SU-DHL-6 (cell line): ENCODE measurements around the gene DENND2A.

Experiments
- H2AFZ ChIP-seq: fragments of 200-600 bp; sonication (generic); 2 replicates; pipeline ENCODE4 v1.6.1; 2014; ENCODE audit warnings: low read depth, mild to moderate bottlenecking, moderate library complexity, mixed read lengths, antibody characterized with exemption, low read length; ENCODE audit not compliant: severe bottlenecking
- H3F3A ChIP-seq: fragments of 200-600 bp; shearing (Covaris generic); 2 replicates; pipeline ENCODE4 v1.6.0; 2016; ENCODE audit warnings: antibody characterized with exemption, mild to moderate bottlenecking; ENCODE audit not compliant: insufficient read depth
- H3K27ac ChIP-seq: fragments of 200-600 bp; sonication (generic); 2 replicates; pipeline ENCODE4 v1.5.1; 2016; ENCODE audit warnings: low read depth, mild to moderate bottlenecking, low read length, moderate library complexity, mixed read lengths
- H3K27me3 ChIP-seq: fragments of 200-600 bp; sonication (generic), shearing (Covaris generic); 2 replicates; pipeline ENCODE4 v1.6.0; 2014; ENCODE audit warnings: mild to moderate bottlenecking, low read length
- H3K36me3 ChIP-seq: fragments of 200-600 bp; sonication (generic); 2 replicates; pipeline ENCODE4 v1.6.1; 2014; ENCODE audit warnings: mild to moderate bottlenecking, low read length, mixed read lengths
- H3K4me2 ChIP-seq: fragments of 300-600, 200-600 bp; shearing (Covaris generic), sonication (generic); 2 replicates; pipeline ENCODE4 v1.6.0; 2014; ENCODE audit warnings: low read length, low read depth, mild to moderate bottlenecking; ENCODE audit not compliant: poor library complexity, severe bottlenecking
- H3K4me3 ChIP-seq: fragments of 200-600 bp; sonication (generic); 2 replicates; pipeline ENCODE4 v1.5.1; 2014; ENCODE audit warnings: antibody characterized with exemption, low read length, mild to moderate bottlenecking, mixed read lengths; ENCODE audit not compliant: insufficient read depth, poor library complexity, severe bottlenecking
- H3K79me2 ChIP-seq: fragments of 200-600 bp; sonication (generic); 2 replicates; pipeline ENCODE4 v1.6.1; 2014; ENCODE audit warnings: mild to moderate bottlenecking, low read length, moderate library complexity; ENCODE audit not compliant: insufficient read depth
- H3K9ac ChIP-seq: fragments of 200-600 bp; sonication (generic); 2 replicates; pipeline ENCODE4 v1.7.0; 2014; ENCODE audit warnings: mild to moderate bottlenecking, low read length
- H3K9me2 ChIP-seq: fragments of 200-600 bp; sonication (generic); replicated peaks from 2 replicates; pipeline ENCODE4 v1.6.1; 2014; ENCODE audit warnings: low read length; ENCODE audit not compliant: insufficient read depth
- H3K9me3 ChIP-seq: fragments of 200-600 bp; sonication (generic); 2 replicates; pipeline ENCODE4 v1.6.1; 2014; ENCODE audit warnings: low read length, mixed read lengths; ENCODE audit not compliant: insufficient read depth
- H4K20me1 ChIP-seq: fragments of 200-600 bp; sonication (generic); 2 replicates; pipeline ENCODE4 v1.6.1; 2014; ENCODE audit warnings: low read depth, mild to moderate bottlenecking, antibody characterized with exemption, low read length, moderate library complexity, mixed read lengths
- EZH2phosphoT487 ChIP-seq: fragments of 200-600 bp; sonication (generic), shearing (Covaris generic); conservative IDR thresholded peaks from 2 replicates; pipeline ENCODE4 v1.6.1; 2018; ENCODE audit warnings: mild to moderate bottlenecking, antibody characterized with exemption, low read length, moderate library complexity, mixed read lengths
- TF ChIP-seq, protein P1 (sequence below): fragments of 200-600 bp; sonication (generic); IDR thresholded peaks from one replicate; pipeline ENCODE4 v1.5.1; 2017; ENCODE audit warnings: antibody characterized with exemption, mild to moderate bottlenecking, low read length, moderate library complexity; ENCODE audit not compliant: insufficient read depth, poor library complexity, severe bottlenecking

DENND2A gene

DNA sequence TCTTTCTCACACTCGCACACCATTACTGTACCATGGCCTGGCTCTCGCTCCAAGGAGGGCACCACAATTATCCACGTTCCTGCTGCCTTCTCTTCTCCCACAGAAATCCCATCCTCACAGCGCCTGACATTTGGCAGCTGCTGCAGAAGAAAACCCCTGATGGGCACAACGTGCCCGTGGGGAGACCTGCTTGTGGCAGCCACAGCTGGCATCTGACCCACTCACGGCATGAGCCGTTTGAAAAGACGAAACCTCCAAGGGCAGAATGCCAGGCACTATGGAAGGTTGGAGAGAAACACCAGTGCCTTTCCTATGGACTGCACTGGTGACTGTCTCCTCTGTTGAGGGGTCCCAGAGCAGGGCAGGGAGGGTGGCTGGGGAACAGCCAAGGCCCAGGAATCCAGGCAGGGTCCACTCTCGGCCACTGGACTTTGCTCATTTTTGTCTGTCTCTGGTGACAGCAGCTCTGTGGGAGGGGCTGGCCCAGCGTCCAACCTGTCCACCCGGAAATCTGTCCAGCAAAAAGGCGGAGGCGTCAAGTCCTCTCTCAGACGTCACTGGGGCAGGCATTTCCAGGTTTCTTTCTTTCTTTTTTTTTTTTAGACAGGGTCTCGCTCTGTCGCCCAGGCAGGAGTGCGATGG, 100.4 kb downstream of the DENND2A start:
- no peaks in the 10 kb centered on the region for H3K9me3 ChIP-seq
- no peak overlapping the region for H3K4me2 ChIP-seq
- no peaks in the 10 kb centered on the region for H3K79me2 ChIP-seq
- TF ChIP-seq, protein P1, sequence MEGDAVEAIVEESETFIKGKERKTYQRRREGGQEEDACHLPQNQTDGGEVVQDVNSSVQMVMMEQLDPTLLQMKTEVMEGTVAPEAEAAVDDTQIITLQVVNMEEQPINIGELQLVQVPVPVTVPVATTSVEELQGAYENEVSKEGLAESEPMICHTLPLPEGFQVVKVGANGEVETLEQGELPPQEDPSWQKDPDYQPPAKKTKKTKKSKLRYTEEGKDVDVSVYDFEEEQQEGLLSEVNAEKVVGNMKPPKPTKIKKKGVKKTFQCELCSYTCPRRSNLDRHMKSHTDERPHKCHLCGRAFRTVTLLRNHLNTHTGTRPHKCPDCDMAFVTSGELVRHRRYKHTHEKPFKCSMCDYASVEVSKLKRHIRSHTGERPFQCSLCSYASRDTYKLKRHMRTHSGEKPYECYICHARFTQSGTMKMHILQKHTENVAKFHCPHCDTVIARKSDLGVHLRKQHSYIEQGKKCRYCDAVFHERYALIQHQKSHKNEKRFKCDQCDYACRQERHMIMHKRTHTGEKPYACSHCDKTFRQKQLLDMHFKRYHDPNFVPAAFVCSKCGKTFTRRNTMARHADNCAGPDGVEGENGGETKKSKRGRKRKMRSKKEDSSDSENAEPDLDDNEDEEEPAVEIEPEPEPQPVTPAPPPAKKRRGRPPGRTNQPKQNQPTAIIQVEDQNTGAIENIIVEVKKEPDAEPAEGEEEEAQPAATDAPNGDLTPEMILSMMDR = no peak
- TF ChIP-seq EZH2phosphoT487 = no peak
- no peak overlapping the region for H3K27ac ChIP-seq
- H3K4me3 ChIP-seq = no peak overlapping the region
- no peaks in the 10 kb centered on the region for H3F3A ChIP-seq
- no peak overlapping the region for H3K9ac ChIP-seq
- H3K27me3 ChIP-seq = no peaks in the 10 kb centered on the region
- H2AFZ ChIP-seq = no peak overlapping the region
- no peaks in the 10 kb centered on the region for H3K9me2 ChIP-seq
- H3K36me3 ChIP-seq = no peaks in the 10 kb centered on the region
- H4K20me1 ChIP-seq = no peaks in the 10 kb centered on the region

DNA sequence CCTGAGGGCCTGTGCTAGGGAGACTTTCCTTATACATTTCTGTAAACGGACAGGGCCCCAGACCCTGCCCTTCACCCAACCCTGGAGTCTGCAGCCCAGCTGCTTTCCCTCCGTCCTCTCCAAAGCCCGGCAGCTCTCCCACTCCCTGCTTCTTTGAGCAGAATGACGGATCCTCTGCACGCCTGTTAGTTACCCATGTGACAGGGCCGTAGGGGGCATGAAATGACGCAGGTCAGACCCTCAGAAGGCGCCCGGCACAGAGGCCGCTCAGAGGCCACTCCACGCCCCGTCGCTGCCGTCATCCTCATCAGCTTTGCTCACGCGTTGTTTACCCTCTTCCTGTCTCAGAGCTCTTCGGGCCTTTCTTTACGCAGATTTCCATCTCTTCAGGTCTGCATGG, 101.2 kb downstream of the DENND2A start:
- H3K27me3 ChIP-seq = no peaks in the 10 kb centered on the region
- no peaks in the 10 kb centered on the region for H3K9me2 ChIP-seq

GRCh38 chr7:140537750-140538482, 102.7 kb downstream of the DENND2A start:
- Histone ChIP-seq H4K20me1 (no peaks in the 10 kb centered on the region), H3K4me2 (no peak overlapping the region), H3K9ac (no peak overlapping the region), H3K4me3 (no peak overlapping the region), H2AFZ (no peak overlapping the region), H3K36me3 (no peaks in the 10 kb centered on the region), H3K9me3 (no peaks in the 10 kb centered on the region), H3K27ac (no peak overlapping the region), H3K27me3 (no peaks in the 10 kb centered on the region), H3K79me2 (no peaks in the 10 kb centered on the region), H3F3A (no peaks in the 10 kb centered on the region), H3K9me2 (no peaks in the 10 kb centered on the region)
- TF ChIP-seq, protein P1 = no peak
- TF ChIP-seq EZH2phosphoT487 = no peak

More for the DNA sequence above, 101.2 kb downstream of the DENND2A start:
- Histone ChIP-seq H3K4me3 (no peak overlapping the region), H2AFZ (no peak overlapping the region), H3K4me2 (no peak overlapping the region), H3F3A (no peaks in the 10 kb centered on the region), H3K79me2 (no peaks in the 10 kb centered on the region), H3K9me3 (no peaks in the 10 kb centered on the region), H4K20me1 (no peaks in the 10 kb centered on the region), H3K36me3 (no peaks in the 10 kb centered on the region), H3K9ac (no peak overlapping the region), H3K27ac (no peak overlapping the region)
- TF ChIP-seq, protein P1 = no peak
- TF ChIP-seq EZH2phosphoT487 = no peak
